ENCODE data around the gene CPA5. TPM values are rescaled to one million over a fixed set of nuclear protein-coding genes. Genes with fewer than 3 reads are reported as not detected.

Gene CPA5
- total RNA-seq, 1 experiment from 2014 or later: not detected

DNA sequence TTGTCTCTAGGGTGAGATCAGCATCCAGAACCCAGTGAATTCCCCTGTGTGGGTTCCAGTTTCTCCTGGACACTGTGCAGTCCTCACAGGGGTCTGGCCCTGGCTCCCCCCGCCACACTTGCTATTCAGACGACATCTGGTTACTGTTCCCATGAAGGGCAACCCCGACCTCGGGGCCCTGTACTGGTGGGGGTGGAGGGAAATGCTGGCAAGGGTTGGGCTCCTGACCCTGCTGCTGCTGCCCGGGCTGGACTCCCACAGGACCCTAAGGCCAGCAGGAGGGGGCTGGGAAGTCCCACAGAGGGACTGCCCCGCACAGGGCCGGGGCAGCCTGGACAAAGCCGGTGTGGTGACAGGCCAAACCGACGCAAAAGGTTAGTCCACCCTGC, 34.9 kb downstream of the CPA5 start:
- Histone ChIP-seq H3K56ac (ENCODE audit: insufficient read length, low read depth, low read length) (no peak overlapping the region), H2BK15ac (ENCODE audit: low read depth, low read length) (no peak overlapping the region), H3K27me3 (ENCODE audit: insufficient read depth, low read length) (no peaks in the 10 kb centered on the region), H2AK5ac (ENCODE audit: insufficient read length, low read length) (no peak overlapping the region), H3K4me1 (ENCODE audit: insufficient read depth, low read length) (no peaks in the 10 kb centered on the region), H3K79me1 (ENCODE audit: insufficient read depth, low read depth, low read length, poor library complexity, severe bottlenecking) (no peaks in the 10 kb centered on the region), H4K8ac (replicated peaks; ENCODE audit: insufficient read length, low read depth, low read length) (no peak overlapping the region), H3K27ac (ENCODE audit: insufficient read length, low read depth, low read length) (no peak overlapping the region), H3K9ac (ENCODE audit: extremely low read depth, insufficient read length, low read length) (no peak overlapping the region), H4K91ac (ENCODE audit: insufficient read length, low read depth, low read length) (no peak overlapping the region), H3K4ac (ENCODE audit: low read depth, low read length) (no peak overlapping the region), H3K18ac (ENCODE audit: insufficient read length, low read depth, low read length) (no peak overlapping the region), H3K14ac (ENCODE audit: insufficient read depth, low read length) (no peak overlapping the region; the same call in 1 of the 2 replicates), H3K4me2 (ENCODE audit: insufficient read depth, insufficient read length, low read length) (no peak overlapping the region), H3K23ac (ENCODE audit: insufficient read length, low read depth, low read length) (no peak overlapping the region), H2BK5ac (ENCODE audit: insufficient read length, low read length) (no peak overlapping the region), H2AFZ (ENCODE audit: low read length) (no peak overlapping the region), H2BK12ac (ENCODE audit: insufficient read length, low read depth, low read length) (no peak overlapping the region), H2BK120ac (ENCODE audit: low read depth, low read length, poor library complexity, severe bottlenecking) (no peak overlapping the region), H3K23me2 (ENCODE audit: insufficient read length, low read depth, low read length, poor library complexity, severe bottlenecking) (no peaks in the 10 kb centered on the region), H3K9me3 (ENCODE audit: control insufficient read depth, low read depth, low read length) (no peaks in the 10 kb centered on the region), H4K5ac (ENCODE audit: insufficient read length, low read depth, low read length) (no peak overlapping the region), H3K79me2 (ENCODE audit: insufficient read depth, low read length) (no peaks in the 10 kb centered on the region), H2BK20ac (ENCODE audit: low read depth, low read length, poor library complexity, severe bottlenecking) (no peak overlapping the region), H3T11ph (ENCODE audit: low read length) (no peak overlapping the region), H4K20me1 (ENCODE audit: control insufficient read depth, insufficient read depth, insufficient read length) (no peaks in the 10 kb centered on the region)
- no CpG with 5 or more reads among the region's 10 CpGs for WGBS (ENCODE audit: extremely low coverage, insufficient read length, low lambda C conversion rate)
- DNase-seq: no peak
- H3K27me3 Mint-ChIP-seq (ENCODE audit: low read depth): peaks cover 7% of the 10 kb centered on the region
- peaks cover 14 to 21% (median 19%) of the 10 kb centered on the region in 3 experiments for H3K36me3 Mint-ChIP-seq (ENCODE audit: insufficient read depth in 1 of 3, low read depth in 3 of 3)
- H3K9me3 Mint-ChIP-seq: peaks cover 19 to 27% of the 10 kb centered on the region in 2 experiments
- H3K4me3 Mint-ChIP-seq: no peak overlapping the region
- peaks cover 4 to 10% of the 10 kb centered on the region in 2 experiments; a peak in 3 of 4 replicates for H3K4me1 Mint-ChIP-seq
- TF ChIP-seq, protein P1, sequence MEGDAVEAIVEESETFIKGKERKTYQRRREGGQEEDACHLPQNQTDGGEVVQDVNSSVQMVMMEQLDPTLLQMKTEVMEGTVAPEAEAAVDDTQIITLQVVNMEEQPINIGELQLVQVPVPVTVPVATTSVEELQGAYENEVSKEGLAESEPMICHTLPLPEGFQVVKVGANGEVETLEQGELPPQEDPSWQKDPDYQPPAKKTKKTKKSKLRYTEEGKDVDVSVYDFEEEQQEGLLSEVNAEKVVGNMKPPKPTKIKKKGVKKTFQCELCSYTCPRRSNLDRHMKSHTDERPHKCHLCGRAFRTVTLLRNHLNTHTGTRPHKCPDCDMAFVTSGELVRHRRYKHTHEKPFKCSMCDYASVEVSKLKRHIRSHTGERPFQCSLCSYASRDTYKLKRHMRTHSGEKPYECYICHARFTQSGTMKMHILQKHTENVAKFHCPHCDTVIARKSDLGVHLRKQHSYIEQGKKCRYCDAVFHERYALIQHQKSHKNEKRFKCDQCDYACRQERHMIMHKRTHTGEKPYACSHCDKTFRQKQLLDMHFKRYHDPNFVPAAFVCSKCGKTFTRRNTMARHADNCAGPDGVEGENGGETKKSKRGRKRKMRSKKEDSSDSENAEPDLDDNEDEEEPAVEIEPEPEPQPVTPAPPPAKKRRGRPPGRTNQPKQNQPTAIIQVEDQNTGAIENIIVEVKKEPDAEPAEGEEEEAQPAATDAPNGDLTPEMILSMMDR (conservative IDR thresholded peaks at IDR 0.05): no peak
- no peak overlapping the region for H3K27ac Mint-ChIP-seq
